ENCODE results near the gene DHX40. TPM values are rescaled to one million over a fixed set of nuclear protein-coding genes. Genes with fewer than 3 reads are reported as not detected.
"Not testable (repeated sequence)": the region's sequence is repeated elsewhere in the genome, so short reads cannot be mapped to it uniquely, and the experiment has no call there.

Gene DHX40
- total RNA-seq, 2 experiments from 2014 or later: 22.9 to 24.1 TPM

- DNase-seq: no peak
- intact Hi-C loops (cut with DNase I, micrococcal nuclease): loop anchor here in 1 of 2 experiments (2.0 kb wide), 1 partner anchor 17 kb away; no protein-coding TSS in a partner anchor
- Mint-ChIP-seq H3K27ac (no peak overlapping the region), H3K27me3 (no peaks in the 10 kb centered on the region), H3K4me3 (no peak overlapping the region), H3K9me3 (ENCODE audit: low read depth) (no peaks in the 10 kb centered on the region), H3K4me1 (peaks cover 57% of the 10 kb centered on the region), H3K36me3 (ENCODE audit: low read depth) (peaks cover 32% of the 10 kb centered on the region)
- ATAC-seq: no peak
- POLR2A ChIA-PET: interaction anchor here (1.5 kb wide), 1 partner anchor 24 kb away, joined by 6 read pairs; the partner anchor contains the start of gene CLTC
- CTCF ChIA-PET: interaction anchor here (0.7 to 2.0 kb wide), 6 partner anchors 9 to 121 kb away, joined by 3 to 6 read pairs (median 3); partner anchors contain the start of gene CLTC
Measured at GRCh38 chr17:59643159-59644140, 78.0 kb downstream of the DHX40 start.

GRCh38 chr17:59647288-59647687 is 81.9 kb downstream of the DHX40 start:
- CTCF ChIA-PET: interaction anchor here (0.6 to 1.2 kb wide), 2 partner anchors 12 to 17 kb away, joined by 3 to 4 read pairs; no protein-coding TSS in a partner anchor
- Mint-ChIP-seq H3K27ac (no peak overlapping the region), H3K36me3 (ENCODE audit: low read depth) (peaks cover 64% of the 10 kb centered on the region), H3K4me1 (peaks cover 48% of the 10 kb centered on the region), H3K9me3 (ENCODE audit: low read depth) (no peaks in the 10 kb centered on the region), H3K27me3 (no peaks in the 10 kb centered on the region), H3K4me3 (no peak overlapping the region)
- ATAC-seq (no peak), DNase-seq (no peak)
- POLR2A ChIA-PET: interaction anchor here (0.6 kb wide), 1 partner anchor 10 kb away, joined by 3 read pairs; no protein-coding TSS in a partner anchor
- intact Hi-C loops (cut with DNase I, micrococcal nuclease): no loop called here

GRCh38 chr17:59649886-59650285 is 84.5 kb downstream of the DHX40 start:
- Mint-ChIP-seq H3K36me3 (ENCODE audit: low read depth) (peaks cover 67% of the 10 kb centered on the region), H3K27ac (no peak overlapping the region), H3K9me3 (ENCODE audit: low read depth) (no peaks in the 10 kb centered on the region), H3K4me3 (no peak overlapping the region), H3K4me1 (peaks cover 36% of the 10 kb centered on the region), H3K27me3 (no peaks in the 10 kb centered on the region)
- DNase-seq (no peak), ATAC-seq (no peak)
- ChIA-PET CTCF (interaction anchor here (1.2 kb wide), 1 partner anchor 26 kb away, joined by 3 read pairs; no protein-coding TSS in a partner anchor), POLR2A (no interaction called here)
- intact Hi-C loops (cut with DNase I, micrococcal nuclease): no loop called here

GRCh38 chr17:59650642-59651041 is 85.2 kb downstream of the DHX40 start:
- intact Hi-C loops (cut with DNase I, micrococcal nuclease): no loop called here
- no peaks in the 10 kb centered on the region for H3K27me3 Mint-ChIP-seq
- ATAC-seq (peak; percentile 26), DNase-seq (peak; percentile 15)
- H3K4me1 Mint-ChIP-seq: peaks cover 36% of the 10 kb centered on the region
- POLR2A ChIA-PET: no interaction called here
- no peak overlapping the region for H3K4me3 Mint-ChIP-seq
- H3K9me3 Mint-ChIP-seq (ENCODE audit: low read depth): no peaks in the 10 kb centered on the region
- H3K27ac Mint-ChIP-seq: no peak overlapping the region
- CTCF ChIA-PET: interaction anchor here (1.2 to 1.3 kb wide), 2 partner anchors 25 to 79 kb away, joined by 3 read pairs; no protein-coding TSS in a partner anchor
- H3K36me3 Mint-ChIP-seq (ENCODE audit: low read depth): peaks cover 73% of the 10 kb centered on the region

GRCh38 chr17:59651346-59651745 is 85.9 kb downstream of the DHX40 start:
- ATAC-seq: peak; percentile 19
- Mint-ChIP-seq H3K4me3 (no peak overlapping the region), H3K4me1 (peaks cover 36% of the 10 kb centered on the region), H3K27me3 (no peaks in the 10 kb centered on the region), H3K27ac (peak overlapping the region; percentile 22), H3K9me3 (ENCODE audit: low read depth) (no peaks in the 10 kb centered on the region), H3K36me3 (ENCODE audit: low read depth) (peaks cover 78% of the 10 kb centered on the region)
- CTCF ChIA-PET: interaction anchor here (1.3 kb wide), 1 partner anchor 79 kb away, joined by 3 read pairs; no protein-coding TSS in a partner anchor
- intact Hi-C loops (cut with DNase I, micrococcal nuclease): no loop called here
- POLR2A ChIA-PET: no interaction called here
- no peak for DNase-seq

GRCh38 chr17:59652119-59652518 is 86.7 kb downstream of the DHX40 start:
- H3K4me1 Mint-ChIP-seq: peaks cover 32% of the 10 kb centered on the region
- ChIA-PET CTCF (interaction anchor here (1.3 kb wide), 1 partner anchor 80 kb away, joined by 3 read pairs; no protein-coding TSS in a partner anchor), POLR2A (no interaction called here)
- peak overlapping the region; percentile 22 for H3K27ac Mint-ChIP-seq
- intact Hi-C loops (cut with DNase I, micrococcal nuclease): no loop called here
- H3K36me3 Mint-ChIP-seq (ENCODE audit: low read depth): peaks cover 76% of the 10 kb centered on the region
- H3K27me3 Mint-ChIP-seq: no peaks in the 10 kb centered on the region
- ATAC-seq (no peak), DNase-seq (no peak)
- no peaks in the 10 kb centered on the region for H3K9me3 Mint-ChIP-seq (ENCODE audit: low read depth)
- H3K4me3 Mint-ChIP-seq: no peak overlapping the region

DNA sequence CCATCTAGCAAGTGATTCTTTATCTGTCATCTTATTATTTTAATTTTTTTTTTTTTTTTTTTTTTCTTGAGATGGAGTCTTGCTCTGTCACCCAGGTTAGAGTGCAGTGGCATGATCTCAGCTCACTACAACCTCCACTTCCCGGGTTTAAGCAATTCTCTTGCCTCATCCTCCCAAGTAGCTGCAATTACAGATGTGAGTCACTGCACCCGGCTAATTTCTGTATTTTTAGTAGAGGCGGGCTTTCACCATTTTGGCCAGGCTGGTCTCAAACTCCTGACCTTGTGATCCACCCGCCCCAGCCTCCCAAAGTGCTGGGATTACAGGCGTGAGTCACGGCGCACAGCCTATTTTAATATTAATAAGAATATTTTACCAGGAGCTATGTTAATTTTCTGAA is 91.2 kb downstream of the DHX40 start:
- CTCF ChIA-PET: interaction anchor here (0.9 to 1.2 kb wide), 7 partner anchors 9 to 135 kb away, joined by 3 to 5 read pairs (median 3); no protein-coding TSS in a partner anchor
- H3K27me3 Mint-ChIP-seq; H3K27ac Mint-ChIP-seq; H3K4me3 Mint-ChIP-seq; H3K4me1 Mint-ChIP-seq; H3K9me3 Mint-ChIP-seq (ENCODE audit: low read depth); intact Hi-C loops (cut with DNase I, micrococcal nuclease); POLR2A ChIA-PET; ATAC-seq; DNase-seq: not testable (repeated sequence)
- H3K36me3 Mint-ChIP-seq (ENCODE audit: low read depth): peaks cover 65% of the 10 kb centered on the region

Other genes starting within 250 kb of the DHX40 start
- 1 to 10 TPM; 4.3 to 6.9 TPM for gene YPEL2, start 234.0 kb upstream of the DHX40 start, total RNA-seq
- gene CLTC, start 54.3 kb downstream of the DHX40 start, total RNA-seq: 100 to 1,000 TPM; 180 to 186 TPM
- gene PTRH2, start 141.8 kb downstream of the DHX40 start, total RNA-seq: 10 to 100 TPM; 41.7 to 54.7 TPM
- 100 to 1,000 TPM; 378 to 402 TPM for gene VMP1, start 142.0 kb downstream of the DHX40 start, total RNA-seq

Measured in activated CD4-positive, alpha-beta T cell treated with anti-CD3 and anti-CD28 coated beads for 36 hours (primary cell).